Measurements from ENCODE around the gene GAB1.

Gene GAB1

GRCh38 chr4:143424276-143424675, 87.6 kb downstream of the GAB1 start:
- DNase-seq: no peak

DNA sequence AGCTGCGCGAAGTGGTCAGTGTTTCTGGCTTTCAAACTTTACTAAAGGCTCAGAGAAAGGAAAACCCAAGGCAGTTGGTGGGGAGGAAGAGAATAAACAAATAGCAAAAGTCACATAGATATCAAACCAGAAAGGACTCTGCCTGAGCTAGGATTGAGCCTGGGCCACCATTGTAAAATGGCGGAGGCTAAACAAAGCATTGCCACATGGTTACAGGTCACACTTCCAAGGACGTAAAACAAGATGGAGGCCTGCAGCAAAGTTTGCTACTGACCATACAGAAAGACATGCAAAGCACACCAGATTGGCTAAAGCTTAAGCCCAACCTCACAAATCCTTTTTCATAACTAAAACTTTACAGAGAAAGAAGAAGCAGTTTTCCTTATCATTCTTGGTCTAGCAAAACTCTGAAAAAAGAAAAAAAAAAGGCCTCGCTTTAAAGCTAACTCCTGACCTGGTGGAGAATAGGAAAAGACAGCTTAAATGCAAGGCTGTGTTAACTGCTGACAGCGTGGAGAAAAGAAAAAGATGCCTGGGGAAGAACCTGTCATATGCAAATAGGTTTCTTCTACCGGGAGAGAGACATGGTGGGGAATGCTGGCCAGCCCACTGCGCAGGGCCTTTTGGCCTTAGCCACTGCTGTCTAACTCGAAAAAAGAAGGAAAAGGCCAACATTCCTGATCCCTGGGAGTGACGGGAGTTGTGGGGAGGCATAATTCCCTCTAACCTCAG, 95.0 kb downstream of the GAB1 start:
- DNase-seq: no peak

GRCh38 chr4:143432258-143432591, 95.5 kb downstream of the GAB1 start:
- no peak for DNase-seq

GRCh38 chr4:143433231-143433630, 96.6 kb downstream of the GAB1 start:
- DNase-seq: no peak

DNA sequence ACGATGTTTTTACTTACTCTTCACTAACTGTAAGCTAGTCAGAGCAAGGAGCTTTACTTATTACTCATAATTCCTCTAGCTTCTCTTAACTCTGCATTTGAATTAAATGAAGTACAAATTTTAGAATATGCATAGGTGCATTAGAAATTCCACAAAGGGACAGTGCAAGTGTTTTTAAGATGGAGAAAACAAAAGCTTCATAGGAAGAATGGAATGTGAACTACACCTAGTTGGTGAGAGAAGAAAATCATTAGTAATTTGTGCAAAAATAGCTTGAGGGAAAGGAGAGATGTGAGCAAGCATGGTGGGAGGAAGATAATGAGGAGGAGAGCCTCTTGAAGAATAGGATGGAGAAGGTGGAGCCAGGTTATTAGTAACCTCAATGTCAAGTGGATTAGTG, 99.3 kb downstream of the GAB1 start:
- no peak for DNase-seq

DNA sequence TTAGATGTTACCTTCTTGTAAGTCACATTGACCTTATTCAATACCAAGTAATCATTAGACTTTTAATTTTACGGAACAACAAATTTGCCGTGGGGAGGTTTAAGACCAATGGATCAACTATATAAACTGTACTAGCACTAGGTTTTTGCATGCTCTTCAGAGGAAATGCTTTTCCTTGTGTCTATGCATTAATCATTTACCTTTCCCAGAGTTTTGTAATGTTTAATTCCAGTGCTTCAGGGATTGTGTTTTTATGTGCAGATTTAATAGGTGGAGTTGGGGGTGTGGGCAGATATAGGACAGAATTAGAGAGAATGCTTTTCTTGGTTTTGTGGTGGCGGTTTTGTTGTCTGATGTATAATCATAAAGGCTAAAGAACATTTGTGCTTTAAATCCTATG, 100.8 kb downstream of the GAB1 start:
- no peak for DNase-seq

DNA sequence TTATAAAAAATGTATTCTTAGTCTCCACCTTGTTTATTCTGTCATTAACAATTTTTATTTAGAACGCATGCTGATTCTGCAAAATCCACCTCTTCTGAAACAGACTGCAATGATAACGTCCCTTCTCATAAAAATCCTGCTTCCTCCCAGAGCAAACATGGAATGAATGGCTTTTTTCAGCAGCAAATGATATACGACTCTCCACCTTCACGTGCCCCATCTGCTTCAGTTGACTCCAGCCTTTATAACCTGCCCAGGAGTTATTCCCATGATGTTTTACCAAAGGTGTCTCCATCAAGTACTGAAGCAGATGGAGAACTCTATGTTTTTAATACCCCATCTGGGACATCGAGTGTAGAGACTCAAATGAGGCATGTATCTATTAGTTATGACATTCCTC, 101.3 kb downstream of the GAB1 start:
- peak; percentile 28 for DNase-seq

DNA sequence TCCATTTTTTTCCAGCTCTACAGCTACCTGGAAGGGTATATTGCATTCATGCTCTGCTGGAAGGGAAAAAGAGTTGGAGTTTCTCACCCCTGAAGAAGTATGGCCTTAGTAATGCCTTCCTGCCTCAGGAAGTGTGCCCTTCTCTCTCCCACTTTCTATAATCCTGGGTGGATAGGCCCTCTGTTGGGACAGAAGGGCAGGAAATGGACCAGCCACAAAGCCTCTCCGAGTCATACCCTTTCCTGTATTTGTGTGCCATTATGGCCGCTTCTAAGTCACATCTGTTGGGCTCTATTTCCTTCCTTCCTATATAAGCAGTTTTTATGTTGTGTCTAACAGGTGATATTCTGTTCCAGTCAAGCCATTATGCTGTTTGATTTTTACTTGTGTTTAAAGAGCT, 102.0 kb downstream of the GAB1 start:
- DNase-seq: no peak

- DNase-seq: no peak
Measured at GRCh38 chr4:143441109-143441508, 104.4 kb downstream of the GAB1 start.

GRCh38 chr4:143441678-143442077, 105.0 kb downstream of the GAB1 start:
- no peak for DNase-seq

DNA sequence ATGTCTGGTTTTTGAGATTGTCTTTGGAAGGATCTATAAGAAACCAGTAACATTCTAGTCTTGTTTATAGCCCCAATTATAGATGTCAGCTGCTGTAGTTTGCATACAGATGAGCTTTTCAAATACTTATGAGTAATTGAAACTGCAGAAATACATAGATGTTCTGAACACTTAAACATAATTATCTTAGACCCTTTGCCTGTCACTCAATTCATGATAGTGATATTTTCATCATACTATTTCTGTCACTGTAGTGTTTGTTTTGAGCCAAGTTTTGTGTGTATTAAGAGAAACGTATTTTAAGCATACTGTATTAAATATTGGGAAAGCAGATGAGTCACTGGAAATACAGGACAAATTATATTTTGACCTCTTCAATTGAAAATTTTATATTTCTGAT, 107.1 kb downstream of the GAB1 start:
- DNase-seq: no peak

GRCh38 chr4:143451186-143451585, 114.5 kb downstream of the GAB1 start:
- no peak for DNase-seq

- no peak for DNase-seq
Measured at GRCh38 chr4:143455211-143455610, 118.5 kb downstream of the GAB1 start.

GRCh38 chr4:143458966-143459365, 122.3 kb downstream of the GAB1 start:
- DNase-seq: no peak

DNA sequence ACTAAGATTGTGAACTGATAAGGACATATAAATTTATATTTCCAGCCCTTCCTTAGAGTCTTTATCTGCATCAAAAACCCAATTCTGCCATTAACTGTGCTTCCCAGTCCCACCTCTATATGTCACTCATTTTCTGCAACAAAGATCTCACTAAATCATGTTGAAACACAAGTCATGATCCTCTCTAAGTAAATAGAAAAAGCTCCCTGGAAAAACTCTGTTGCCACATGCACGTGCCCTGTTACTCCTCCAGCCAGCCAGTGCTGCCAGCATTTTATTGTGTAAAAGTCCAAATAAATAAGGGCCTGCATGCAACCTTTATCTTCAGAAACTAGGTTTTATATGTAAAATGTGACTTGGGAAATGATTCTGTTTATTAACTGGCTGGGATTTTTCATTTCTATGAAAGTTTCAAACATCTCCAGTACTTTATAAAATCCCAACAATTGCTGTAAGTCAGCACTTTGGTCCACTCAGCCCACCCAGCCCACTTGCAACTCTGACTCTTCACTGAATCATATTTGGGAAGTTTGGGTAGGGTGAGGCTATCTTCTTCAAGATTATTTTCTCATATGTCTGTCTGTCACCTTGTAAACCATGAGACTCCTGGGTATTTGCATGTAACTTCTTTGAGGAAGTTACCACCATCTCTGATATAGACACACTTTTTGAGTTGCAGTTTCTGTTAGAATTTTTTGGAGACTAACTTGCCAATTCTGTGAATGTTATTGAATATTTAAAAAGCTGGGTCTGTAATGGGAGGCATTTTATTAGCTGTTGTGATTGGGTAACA, 136.9 kb downstream of the GAB1 start:
- no peak for DNase-seq

- no peak for DNase-seq
Measured at GRCh38 chr4:143477487-143477886, 140.8 kb downstream of the GAB1 start.

GRCh38 chr4:143481361-143481760, 144.7 kb downstream of the GAB1 start:
- no peak for DNase-seq

- peak; percentile 16 for DNase-seq
Measured at GRCh38 chr4:143482840-143483239, 146.2 kb downstream of the GAB1 start.

GRCh38 chr4:143486314-143486713, 149.6 kb downstream of the GAB1 start:
- DNase-seq: no peak

DNA sequence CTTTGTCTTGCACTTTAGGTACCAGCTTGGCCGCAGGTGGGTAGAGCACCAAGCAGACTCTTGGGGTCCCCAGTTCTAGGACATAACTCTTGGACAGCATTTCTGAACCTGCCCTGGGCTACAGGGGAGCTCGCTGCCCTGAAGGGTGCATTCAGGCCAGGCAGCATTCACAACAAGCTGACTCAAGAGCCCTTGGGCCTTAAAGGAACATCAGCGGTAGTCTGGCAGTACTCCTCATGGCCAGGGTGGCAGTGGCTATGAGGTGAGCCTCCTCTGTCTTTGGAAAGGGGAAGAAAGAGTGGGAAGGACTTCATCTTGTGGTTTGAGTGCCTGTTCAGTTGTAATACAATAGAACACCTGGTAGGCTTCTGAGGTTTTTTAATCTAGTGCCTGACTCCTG, 152.0 kb downstream of the GAB1 start:
- DNase-seq: no peak

DNA sequence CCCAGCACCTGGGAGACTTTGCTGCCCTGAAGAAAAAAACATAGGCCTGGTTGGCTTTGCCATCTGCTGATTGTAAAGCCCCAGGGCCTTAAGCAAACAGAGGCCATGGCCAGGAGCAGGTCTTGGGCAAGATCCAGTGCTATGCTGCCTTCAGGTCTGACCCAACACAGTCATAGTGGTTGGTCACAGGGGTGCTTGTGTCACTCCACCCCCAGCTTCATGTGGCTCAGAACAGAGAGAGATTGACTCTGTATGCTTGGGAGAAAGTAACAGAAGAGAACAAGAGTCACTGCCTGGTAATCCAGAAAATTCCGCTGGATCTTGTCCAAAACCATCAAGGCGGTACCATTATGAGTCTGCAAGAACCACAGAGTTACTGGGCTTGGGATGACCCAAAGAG, 152.4 kb downstream of the GAB1 start:
- DNase-seq: no peak

- no peak for DNase-seq
Measured at GRCh38 chr4:143498021-143498420, 161.3 kb downstream of the GAB1 start.

GRCh38 chr4:143502231-143502630, 165.6 kb downstream of the GAB1 start:
- DNase-seq: no peak

GRCh38 chr4:143506031-143506430, 169.4 kb downstream of the GAB1 start:
- no peak for DNase-seq

- DNase-seq: no peak
Measured at GRCh38 chr4:143511906-143512305, 175.2 kb downstream of the GAB1 start.
